Caco-2 (cell line): ENCODE results near the gene CRHR1. TPM values are rescaled to one million over a fixed set of nuclear protein-coding genes. Genes with fewer than 3 reads are reported as not detected.

ENCODE experiments used
- BruUV-seq: library from RNA; stranded (reverse); fragments of 400-500 nt; replicated peaks from 2 replicates; lab custom pipeline; 2021; lab: Mats Ljungman, UMichigan
- CTCF ChIA-PET: fragments of 300-600 bp; sonication (Branson Sonifier 250); formaldehyde crosslinking; loops from one replicate; lab custom pipeline; 2022; ENCODE audit warnings: antibody characterized with exemption; lab: Charles Lee
- POLR2A ChIA-PET: fragments of 300-600 bp; sonication (Branson Sonifier 250); formaldehyde crosslinking; loops from one replicate; lab custom pipeline; 2022; ENCODE audit warnings: antibody characterized with exemption; lab: Charles Lee
- DNase-seq, 2 experiments: peaks; one replicate each; pipeline versions ENCODE4 v3.0.0 to v3.0.0-alpha.2; 2020 to 2022
- H3K27me3 ChIP-seq: replicated peaks from 2 replicates; pipeline ENCODE4 v1.6.0; 2011; ENCODE audit warnings: low read length; ENCODE audit not compliant: control insufficient read depth, insufficient read depth
- H3K36me3 ChIP-seq: 2 replicates; pipeline ENCODE4 v1.5.1; 2011; ENCODE audit warnings: low read length; ENCODE audit not compliant: control insufficient read depth, insufficient read depth
- H3K4me1 ChIP-seq: fragments of 250-450 bp; sonication (Bioruptor Pico); 2 replicates; pipeline ENCODE4 v1.5.1; 2020; ENCODE audit warnings: mild to moderate bottlenecking
- H3K4me3 ChIP-seq: 2 replicates; pipeline ENCODE4 v1.5.1; 2011; ENCODE audit warnings: low read depth, mild to moderate bottlenecking, control low read depth, low read length
- H3K9me3 ChIP-seq: fragments of 250-450 bp; sonication (Bioruptor Pico); 2 replicates; pipeline ENCODE4 v1.5.1; 2020; ENCODE audit warnings: mild to moderate bottlenecking, moderate library complexity
- H3K27ac Mint-ChIP-seq: one replicate; pipeline ENCODE4 v1.8.0; 2022; ENCODE audit warnings: mixed read lengths; ENCODE audit not compliant: unreplicated experiment
- H3K27me3 Mint-ChIP-seq: one replicate; pipeline ENCODE4 v1.8.0; 2022; ENCODE audit warnings: mixed read lengths; ENCODE audit not compliant: insufficient read depth, unreplicated experiment
- H3K36me3 Mint-ChIP-seq: one replicate; pipeline ENCODE4 v1.8.0; 2022; ENCODE audit warnings: mild to moderate bottlenecking, mixed read lengths; ENCODE audit not compliant: insufficient read depth, unreplicated experiment
- H3K4me1 Mint-ChIP-seq: one replicate; pipeline ENCODE4 v1.8.0; 2022; ENCODE audit warnings: low read depth, mixed read lengths; ENCODE audit not compliant: unreplicated experiment
- H3K4me3 Mint-ChIP-seq: one replicate; pipeline ENCODE4 v1.8.0; 2022; ENCODE audit warnings: mild to moderate bottlenecking, moderate library complexity, mixed read lengths; ENCODE audit not compliant: unreplicated experiment
- H3K9me3 Mint-ChIP-seq: one replicate; pipeline ENCODE4 v1.8.0; 2022; ENCODE audit warnings: mixed read lengths; ENCODE audit not compliant: unreplicated experiment
- intact Hi-C: fragments of 100-400 bp; cut with micrococcal nuclease; formaldehyde crosslinking; loops from one replicate; pipeline ENCODE4 v1.10.0; 2022; ENCODE audit not compliant: unreplicated experiment
- total RNA-seq: library from RNA; stranded (reverse); gene quantifications from 2 replicates; pipeline ENCODE4 v1.2.3, GENCODE V29; 2022
- TF ChIP-seq, protein P1 (sequence below), 2 experiments: fragments of 200-600 bp in 1 of 2; IDR thresholded peaks; 1 replicate in 1 of 2; 2 replicates in 1 of 2; pipeline versions ENCODE4 v1.5.1 to v1.8.0; 2011 to 2022; ENCODE audit warnings: antibody characterized with exemption in 1 of 2, control low read depth in 1 of 2, inconsistent platforms in 1 of 2, low read depth in 1 of 2, low read length in 1 of 2, mild to moderate bottlenecking in 1 of 2, moderate library complexity in 1 of 2; ENCODE audit not compliant: insufficient read depth in 1 of 2, severe bottlenecking in 1 of 2, unreplicated experiment in 1 of 2

CRHR1 gene
- total RNA-seq, 1 experiment from 2014 or later = not detected

DNA sequence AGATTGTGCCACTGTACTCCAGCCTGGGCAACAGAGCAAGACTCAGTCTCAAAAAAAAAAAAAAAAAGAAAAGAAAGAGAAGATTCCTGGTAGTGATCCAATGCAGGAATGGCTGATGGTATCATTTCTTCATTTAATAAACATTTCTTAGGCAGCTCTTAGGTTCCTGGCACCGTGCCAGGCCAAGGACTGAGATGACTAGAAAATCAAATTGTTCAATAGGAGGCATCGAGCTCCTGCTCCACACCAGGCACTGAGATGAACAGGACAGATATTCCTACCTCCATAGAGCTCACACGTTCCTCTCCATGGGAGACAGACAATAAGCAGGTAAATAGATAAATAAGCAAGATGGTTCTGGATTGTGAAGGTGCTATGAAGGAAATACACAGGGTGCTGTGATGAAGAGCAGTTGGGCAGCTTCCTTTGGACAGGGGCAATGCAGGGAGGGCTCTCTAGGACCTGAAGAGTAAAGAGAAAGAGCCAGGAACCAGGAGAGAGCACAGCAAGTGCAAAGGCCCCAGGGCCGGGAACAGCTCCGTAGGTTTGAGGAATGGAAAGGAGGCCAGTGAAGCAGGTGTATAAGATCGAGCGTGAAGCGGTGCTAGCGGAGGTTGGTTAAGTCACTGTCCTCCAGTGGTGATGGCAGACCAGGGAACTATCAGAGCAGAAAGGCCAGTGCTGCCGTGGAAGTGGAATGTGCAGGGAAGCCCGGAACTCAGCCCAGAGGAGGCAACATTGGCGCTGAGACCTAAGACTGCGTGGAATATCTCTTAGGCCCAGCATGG, 26.5 kb upstream of the CRHR1 start:
- no peaks in the 10 kb centered on the region for H3K36me3 Mint-ChIP-seq
- DNase-seq = no peak
- Histone ChIP-seq H3K4me3 (no peak overlapping the region), H3K9me3 (no peaks in the 10 kb centered on the region), H3K4me1 (no peaks in the 10 kb centered on the region), H3K36me3 (no peaks in the 10 kb centered on the region), H3K27me3 (no peaks in the 10 kb centered on the region)
- H3K4me3 Mint-ChIP-seq = no peak overlapping the region
- peaks cover 14% of the 10 kb centered on the region for H3K27me3 Mint-ChIP-seq
- ChIA-PET POLR2A (no interaction called here), CTCF (no interaction called here)
- H3K27ac Mint-ChIP-seq = no peak overlapping the region
- intact Hi-C loops = no loop called here
- BruUV-seq = no TSS peak
- no peaks in the 10 kb centered on the region for H3K4me1 Mint-ChIP-seq
- H3K9me3 Mint-ChIP-seq = no peaks in the 10 kb centered on the region
- TF ChIP-seq, protein P1, sequence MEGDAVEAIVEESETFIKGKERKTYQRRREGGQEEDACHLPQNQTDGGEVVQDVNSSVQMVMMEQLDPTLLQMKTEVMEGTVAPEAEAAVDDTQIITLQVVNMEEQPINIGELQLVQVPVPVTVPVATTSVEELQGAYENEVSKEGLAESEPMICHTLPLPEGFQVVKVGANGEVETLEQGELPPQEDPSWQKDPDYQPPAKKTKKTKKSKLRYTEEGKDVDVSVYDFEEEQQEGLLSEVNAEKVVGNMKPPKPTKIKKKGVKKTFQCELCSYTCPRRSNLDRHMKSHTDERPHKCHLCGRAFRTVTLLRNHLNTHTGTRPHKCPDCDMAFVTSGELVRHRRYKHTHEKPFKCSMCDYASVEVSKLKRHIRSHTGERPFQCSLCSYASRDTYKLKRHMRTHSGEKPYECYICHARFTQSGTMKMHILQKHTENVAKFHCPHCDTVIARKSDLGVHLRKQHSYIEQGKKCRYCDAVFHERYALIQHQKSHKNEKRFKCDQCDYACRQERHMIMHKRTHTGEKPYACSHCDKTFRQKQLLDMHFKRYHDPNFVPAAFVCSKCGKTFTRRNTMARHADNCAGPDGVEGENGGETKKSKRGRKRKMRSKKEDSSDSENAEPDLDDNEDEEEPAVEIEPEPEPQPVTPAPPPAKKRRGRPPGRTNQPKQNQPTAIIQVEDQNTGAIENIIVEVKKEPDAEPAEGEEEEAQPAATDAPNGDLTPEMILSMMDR (IDR thresholded peaks at IDR 0.05; ENCODE audit: insufficient read depth in 1 of 2, low read depth in 1 of 2, low read length in 1 of 2, severe bottlenecking in 1 of 2, unreplicated experiment in 1 of 2) = no peak

GRCh38 chr17:45758544-45758943, 25.6 kb upstream of the CRHR1 start:
- no peaks in the 10 kb centered on the region for H3K9me3 Mint-ChIP-seq
- H3K36me3 Mint-ChIP-seq = no peaks in the 10 kb centered on the region
- CTCF ChIA-PET = no interaction called here
- DNase-seq = no peak
- H3K9me3 ChIP-seq = no peaks in the 10 kb centered on the region
- H3K4me3 Mint-ChIP-seq = no peak overlapping the region
- TF ChIP-seq, protein P1 (IDR thresholded peaks at IDR 0.05; ENCODE audit: insufficient read depth in 1 of 2, low read depth in 1 of 2, low read length in 1 of 2, severe bottlenecking in 1 of 2, unreplicated experiment in 1 of 2) = no peak
- no TSS peak for BruUV-seq
- no peak overlapping the region for H3K4me3 ChIP-seq
- H3K4me1 Mint-ChIP-seq = no peaks in the 10 kb centered on the region
- intact Hi-C loops = no loop called here
- peaks cover 18% of the 10 kb centered on the region for H3K27me3 Mint-ChIP-seq
- H3K36me3 ChIP-seq = no peaks in the 10 kb centered on the region
- POLR2A ChIA-PET = no interaction called here
- no peak overlapping the region for H3K27ac Mint-ChIP-seq
- H3K27me3 ChIP-seq = 0 out of 2 replicates have a peak, but pooled peaks cover 1% of the 10 kb centered on the region
- H3K4me1 ChIP-seq = no peaks in the 10 kb centered on the region

- Mint-ChIP-seq H3K9me3 (no peaks in the 10 kb centered on the region), H3K36me3 (no peaks in the 10 kb centered on the region), H3K4me3 (no peak overlapping the region), H3K27me3 (peaks cover 23% of the 10 kb centered on the region), H3K4me1 (no peaks in the 10 kb centered on the region), H3K27ac (no peak overlapping the region)
- CTCF ChIA-PET = no interaction called here
- Histone ChIP-seq H3K4me3 (no peak overlapping the region), H3K27me3 (0 out of 2 replicates have a peak, but pooled peaks cover 1% of the 10 kb centered on the region), H3K9me3 (no peaks in the 10 kb centered on the region), H3K4me1 (no peaks in the 10 kb centered on the region), H3K36me3 (no peaks in the 10 kb centered on the region)
- intact Hi-C loops = no loop called here
- POLR2A ChIA-PET = no interaction called here
- TF ChIP-seq, protein P1 (IDR thresholded peaks at IDR 0.05; ENCODE audit: insufficient read depth in 1 of 2, low read depth in 1 of 2, low read length in 1 of 2, severe bottlenecking in 1 of 2, unreplicated experiment in 1 of 2) = no peak
- peak in 1 of 2 experiments; percentile 36 for DNase-seq
- no TSS peak for BruUV-seq
These were observed 24.4 kb upstream of the CRHR1 start for GRCh38 chr17:45759761-45760160.
